Cerebellar nuclear complex (tissue), 1 donor: ENCODE results near the gene CPD.
"Not testable (repeated sequence)": the region's sequence is repeated elsewhere in the genome, so short reads cannot be mapped to it uniquely, and the experiment has no call there.

Source experiments
- DNase-seq, 2 experiments: peaks; one replicate each; lab custom pipeline; 2025; lab: John Stamatoyannopoulos, UW

The CPD gene

DNA sequence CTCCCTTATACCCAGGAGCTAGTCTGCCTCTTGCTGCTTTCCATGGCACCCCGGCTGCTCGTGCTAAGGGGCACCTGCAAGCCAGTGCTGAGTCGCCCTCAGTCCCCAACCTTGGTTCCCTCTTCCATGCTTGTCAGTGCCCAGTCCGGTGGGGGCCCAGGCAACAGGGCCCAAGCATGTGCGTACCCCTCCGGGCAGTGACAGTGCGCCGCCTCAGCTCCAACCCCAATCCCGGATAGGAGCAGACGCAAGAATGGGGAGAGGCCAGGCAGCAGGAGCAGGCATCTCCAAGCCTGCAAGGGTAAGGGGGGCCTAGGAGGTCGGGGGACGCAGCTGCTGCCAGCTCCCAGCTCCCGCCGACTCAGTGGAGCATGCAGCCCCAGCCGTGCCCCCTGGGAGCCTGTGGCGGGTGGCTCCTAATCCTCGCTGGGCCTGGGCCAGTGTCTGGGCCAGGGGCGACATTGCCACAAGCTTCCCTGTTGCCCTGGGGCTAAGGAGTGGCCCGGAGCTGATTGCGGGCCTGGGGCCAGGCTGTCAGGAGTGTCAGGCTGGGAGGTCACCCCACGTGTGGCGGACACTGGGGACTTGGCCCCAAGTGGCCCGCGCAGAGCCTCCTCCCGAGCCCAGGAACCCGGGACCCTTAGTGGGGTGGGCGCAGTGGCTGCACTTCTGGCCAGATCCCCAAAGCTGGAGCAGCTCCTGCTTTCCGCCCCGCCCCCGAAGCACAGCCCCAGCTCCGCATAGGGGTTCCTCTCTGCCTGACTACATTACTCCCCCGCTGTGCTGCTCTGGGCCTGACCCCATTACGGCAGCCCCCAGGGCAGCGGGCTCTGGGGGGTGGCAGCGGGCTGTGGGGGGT is 9.8 kb downstream of the CPD start:
- no peak for DNase-seq

DNA sequence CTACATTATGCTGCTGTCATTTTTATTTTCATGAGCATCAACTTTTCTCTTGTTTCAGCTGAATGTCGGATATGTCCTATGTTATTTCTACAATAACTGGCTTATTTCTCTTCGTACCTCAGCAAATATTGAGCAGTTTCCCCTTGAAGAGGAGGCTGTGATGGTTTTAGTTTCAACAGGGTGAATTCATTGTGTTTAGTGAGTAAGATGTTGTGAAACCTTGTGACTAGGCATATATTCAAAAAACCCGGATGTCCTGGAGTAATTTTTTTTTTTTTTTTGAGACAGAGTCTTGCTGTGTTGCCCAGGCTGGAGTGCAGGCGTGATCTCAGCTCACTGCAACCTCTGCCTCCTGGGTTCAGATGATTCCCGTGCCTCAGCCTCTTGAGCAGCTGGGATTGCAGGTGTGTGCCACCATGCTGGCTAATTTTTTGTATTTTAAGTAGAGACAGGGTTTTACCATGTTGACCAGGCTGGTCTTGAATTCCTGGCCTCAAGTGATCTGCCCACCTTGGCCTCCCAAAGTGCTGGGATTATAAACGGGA is 11.1 kb downstream of the CPD start:
- DNase-seq, result no peak

DNA sequence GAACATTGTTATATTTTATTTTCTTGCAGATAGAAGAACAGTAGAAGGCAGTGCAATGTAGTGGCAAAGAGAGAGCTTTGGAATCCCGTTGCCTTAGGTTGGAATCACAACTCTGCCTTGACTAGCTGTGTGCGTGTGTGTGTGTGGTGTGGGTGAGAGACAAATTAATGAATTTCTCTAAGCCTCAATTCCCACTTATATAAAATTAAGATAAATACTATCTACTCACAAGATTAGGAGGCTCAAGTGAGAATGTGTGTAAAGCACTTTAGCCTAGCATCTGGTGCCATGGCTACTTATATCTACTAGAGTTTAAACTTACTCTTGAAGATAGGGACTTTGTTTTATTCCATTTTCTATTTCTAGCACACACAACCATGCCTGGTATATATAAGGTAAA is 12.8 kb downstream of the CPD start:
- no peak for DNase-seq

DNA sequence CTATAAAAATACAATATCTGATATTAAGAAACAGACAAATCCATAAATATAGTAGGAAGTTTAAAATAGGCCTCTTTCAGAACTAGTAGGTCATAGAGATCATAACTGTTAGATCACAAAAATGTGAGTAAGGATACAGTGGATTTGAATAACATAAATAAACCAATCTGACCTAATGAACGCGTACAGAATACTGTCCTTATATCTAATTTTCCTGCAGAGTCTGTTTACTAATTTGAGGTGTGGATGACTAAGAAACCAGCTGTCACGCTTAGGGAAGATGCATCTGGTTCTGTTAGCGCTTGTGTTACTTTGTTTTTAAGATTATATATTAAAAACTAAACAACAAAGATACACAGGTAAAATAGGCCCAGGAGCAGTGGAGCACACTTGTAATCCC is 14.8 kb downstream of the CPD start:
- no peak for DNase-seq

DNA sequence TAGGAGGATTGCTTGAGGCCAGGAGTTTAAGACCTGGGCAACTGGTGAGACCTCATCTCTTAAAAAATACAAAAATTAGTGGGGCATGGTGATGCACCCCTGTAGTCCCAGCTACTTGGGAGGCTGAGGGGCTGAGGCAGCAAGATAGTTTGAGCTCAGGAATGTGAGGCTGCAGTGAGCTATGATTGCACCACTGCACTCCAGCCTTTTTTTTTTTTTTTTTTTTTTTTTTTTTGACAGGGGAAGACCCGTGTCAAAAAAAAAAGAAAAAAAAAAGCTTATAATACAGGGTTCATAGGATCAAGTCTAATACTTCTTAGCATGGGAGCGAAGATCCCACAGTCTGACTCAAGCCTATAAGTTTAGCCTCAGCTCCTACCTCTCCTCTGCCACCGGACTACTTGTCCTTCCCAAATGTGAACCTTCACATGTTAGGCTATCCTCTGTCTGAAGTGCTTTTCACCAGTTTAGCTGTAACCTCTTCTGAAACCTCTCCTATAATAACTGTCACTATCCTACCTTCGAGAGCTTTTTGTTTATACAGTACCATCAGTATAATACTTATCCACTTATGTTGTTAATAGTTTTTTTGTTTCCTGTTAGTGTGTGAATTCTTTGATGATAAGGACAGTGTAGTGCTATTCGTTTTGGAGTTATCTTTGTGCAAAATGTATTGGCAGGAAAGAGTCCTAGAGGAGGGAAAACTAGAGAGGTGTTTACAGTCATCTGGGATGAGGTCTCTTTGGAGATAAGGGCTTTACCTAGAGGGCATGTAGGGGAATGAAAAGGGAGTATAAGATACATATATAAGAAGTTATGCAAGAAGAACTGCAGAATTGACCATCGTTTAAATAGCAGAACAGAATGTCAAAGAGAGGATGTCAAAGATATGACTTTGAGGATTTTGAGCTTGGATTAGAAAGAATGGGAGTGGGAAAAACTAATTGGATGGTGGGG is 15.5 kb downstream of the CPD start:
- DNase-seq, result no peak

DNA sequence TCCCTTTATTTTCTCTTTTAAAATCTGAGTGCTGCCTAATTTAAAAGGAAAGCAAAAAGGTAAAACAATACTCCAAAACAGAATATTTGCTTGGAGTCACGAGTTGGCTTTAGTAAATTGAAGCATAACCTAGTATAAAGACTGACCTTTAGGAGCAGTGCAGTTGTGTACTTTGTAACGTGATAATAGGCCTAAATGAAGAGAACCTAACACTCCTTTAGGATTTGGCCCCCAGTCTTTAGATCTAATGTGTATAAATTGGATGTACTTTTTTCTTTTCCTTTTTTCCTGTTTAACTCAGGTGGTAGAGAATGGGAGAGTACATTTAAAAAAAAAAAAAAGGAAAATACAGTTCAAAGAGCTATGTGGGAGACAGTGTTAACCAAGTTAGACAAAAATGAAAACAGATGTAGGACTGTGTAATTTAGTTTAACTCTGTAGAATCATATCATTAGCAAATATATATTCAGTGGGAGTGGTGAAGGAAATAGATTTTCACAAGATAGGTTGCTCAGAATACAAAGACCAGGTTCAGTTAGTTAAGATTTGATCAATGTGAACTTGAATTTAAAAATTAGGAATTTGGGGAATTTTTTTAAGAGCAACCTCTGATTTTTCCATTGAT is 16.8 kb downstream of the CPD start:
- DNase-seq, result no peak

DNA sequence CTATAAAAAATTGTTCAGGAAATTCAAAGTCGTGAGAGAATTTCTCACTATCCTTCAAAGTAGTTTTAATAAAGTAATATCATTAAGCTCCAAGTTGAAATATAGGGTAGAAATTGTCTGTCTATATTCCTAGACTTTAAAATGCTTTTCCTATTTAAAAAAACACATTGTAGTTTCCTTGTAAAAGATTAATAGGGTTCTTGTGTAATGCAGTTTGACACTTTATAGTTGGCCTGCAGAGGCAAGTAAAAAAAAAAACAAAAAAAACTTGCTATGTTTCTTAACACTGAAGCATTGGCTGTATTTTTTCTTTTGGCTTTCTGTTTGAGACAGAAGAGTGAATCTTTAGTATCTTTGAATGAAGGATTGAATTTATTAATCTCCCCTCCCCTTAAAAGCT is 17.4 kb downstream of the CPD start:
- DNase-seq, result no peak

DNA sequence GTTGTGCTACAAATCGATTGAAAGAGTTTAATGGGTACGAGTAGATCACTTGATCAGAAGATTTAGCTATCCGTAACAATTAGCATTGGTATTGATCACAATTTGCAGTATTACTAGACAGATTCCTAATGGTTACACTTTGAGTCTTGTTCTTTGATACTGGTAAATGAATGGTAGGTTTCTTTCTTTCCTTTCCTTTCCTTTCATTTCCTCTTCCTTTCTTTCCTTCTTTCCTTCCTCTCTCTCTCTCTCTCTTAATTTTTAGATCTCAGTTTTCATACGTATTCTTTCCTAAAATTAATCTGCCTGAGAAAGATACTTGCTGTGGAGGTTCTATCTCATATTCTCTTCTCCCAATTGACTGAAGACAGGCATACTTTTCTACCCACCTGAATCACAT is 17.9 kb downstream of the CPD start:
- no peak for DNase-seq

DNA sequence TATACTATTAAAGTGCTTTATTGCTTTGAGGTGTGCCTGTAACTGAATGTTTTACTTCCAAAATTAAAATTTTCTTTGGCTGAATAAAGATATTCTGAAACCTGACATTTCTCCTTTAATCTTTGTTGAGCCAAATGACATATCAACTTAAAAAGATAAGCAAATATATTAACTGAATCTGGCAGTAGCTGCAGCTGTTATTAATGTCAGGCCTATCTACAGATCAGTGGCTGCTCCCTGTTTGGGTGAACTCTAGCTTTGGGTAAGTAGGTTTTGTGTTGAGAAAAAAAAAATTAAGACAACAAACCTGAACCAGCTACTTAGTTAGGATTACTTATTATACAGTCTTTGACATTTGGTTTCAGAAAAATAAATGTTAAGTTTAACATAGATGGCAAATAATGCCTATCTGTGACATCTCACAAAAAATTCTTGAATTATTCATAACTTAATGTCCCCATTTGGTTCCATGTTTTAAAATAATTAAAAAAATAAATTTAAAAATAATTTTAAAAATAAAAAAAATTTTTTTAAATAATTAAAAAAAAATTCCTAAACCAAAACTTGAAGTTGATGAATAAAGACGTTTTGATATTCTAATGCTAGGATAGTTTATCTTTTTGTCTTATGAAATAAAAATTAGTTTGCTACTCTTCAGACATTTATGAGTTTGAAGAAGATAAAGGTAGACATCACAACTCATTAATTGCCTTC is 19.8 kb downstream of the CPD start:
- DNase-seq, result no peak

DNA sequence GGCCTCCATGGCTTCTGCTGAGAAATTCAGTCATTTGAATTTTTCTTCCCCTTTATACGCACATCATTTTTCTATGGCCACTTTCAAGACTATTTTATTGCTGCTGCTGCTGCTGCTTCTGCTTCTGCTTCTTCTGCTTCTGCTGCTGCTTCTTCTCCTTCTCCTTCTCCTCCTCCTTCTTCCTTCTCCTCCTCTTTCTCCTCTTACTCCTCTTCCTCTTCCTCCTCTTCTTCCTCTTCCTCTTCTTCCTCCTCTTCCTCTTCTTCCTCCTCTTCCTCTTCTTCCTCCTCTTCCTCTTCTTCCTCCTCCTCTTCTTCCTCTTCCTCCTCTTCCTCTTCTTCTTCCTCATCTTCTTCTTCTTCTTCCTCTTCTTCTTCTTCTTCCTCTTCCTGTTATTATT is 22.4 kb downstream of the CPD start:
- no peak for DNase-seq

DNA sequence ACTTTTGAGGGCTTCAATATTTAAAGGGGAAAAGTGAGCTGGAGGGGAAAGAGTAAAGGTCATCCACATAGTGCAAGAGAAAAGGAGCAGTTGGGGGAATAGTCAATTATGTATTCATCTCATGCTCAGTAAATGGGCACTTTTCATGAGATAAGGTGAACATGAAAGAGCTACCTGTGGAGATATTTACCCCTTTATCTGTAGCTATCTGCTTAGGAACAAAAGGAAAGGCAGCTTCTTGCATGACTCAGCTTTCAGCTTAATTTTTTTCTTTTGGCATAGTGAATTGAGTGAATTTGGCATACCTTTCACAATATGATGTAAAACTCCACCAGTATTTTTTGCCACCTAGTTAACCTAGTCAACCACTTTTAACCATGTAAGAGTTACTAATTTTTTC is 26.4 kb downstream of the CPD start:
- DNase-seq, result no peak

DNA sequence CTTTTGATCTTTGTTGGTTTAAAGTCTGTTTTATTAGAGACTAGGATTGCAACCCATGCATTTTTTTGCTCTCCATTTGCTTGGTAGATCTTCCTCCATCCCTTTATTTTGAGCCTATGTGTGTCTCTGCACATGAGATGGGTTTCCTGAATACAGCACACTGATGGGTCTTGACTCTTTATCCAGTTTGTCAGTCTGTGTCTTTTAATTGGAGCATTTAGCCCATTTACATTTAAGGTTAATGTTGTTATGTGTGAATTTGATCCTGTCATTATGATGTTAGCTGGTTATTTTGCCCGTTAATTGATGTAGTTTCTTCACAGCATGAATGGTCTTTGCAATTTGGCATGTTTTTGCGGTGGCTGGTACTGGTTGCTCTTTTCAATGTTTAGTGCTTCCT is 31.9 kb downstream of the CPD start:
- not testable (repeated sequence) for DNase-seq

DNA sequence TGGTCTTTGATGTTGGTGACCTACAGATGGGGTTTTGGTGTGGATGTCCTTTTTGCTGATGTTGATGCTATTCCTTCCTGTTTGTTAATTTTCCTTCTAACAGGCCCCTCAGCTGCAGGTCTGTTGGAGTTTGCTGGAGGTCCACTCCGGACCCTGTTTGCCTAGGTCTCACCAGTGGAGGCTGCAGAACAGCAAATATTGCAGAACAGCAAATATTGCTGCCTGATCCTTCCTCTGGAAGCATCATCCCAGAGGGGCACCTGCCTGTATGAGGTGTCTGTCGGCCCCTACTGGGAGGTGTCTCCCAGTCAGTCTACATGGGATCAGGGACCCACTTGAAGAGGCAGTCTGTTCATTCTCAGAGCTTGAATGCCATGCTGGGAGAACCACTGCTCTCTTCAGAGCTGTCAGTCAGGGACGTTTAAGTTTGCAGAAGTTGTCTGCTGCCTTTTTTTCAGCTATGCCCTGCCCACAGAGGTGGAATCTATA is 33.3 kb downstream of the CPD start:
- DNase-seq, result not testable (repeated sequence)

DNA sequence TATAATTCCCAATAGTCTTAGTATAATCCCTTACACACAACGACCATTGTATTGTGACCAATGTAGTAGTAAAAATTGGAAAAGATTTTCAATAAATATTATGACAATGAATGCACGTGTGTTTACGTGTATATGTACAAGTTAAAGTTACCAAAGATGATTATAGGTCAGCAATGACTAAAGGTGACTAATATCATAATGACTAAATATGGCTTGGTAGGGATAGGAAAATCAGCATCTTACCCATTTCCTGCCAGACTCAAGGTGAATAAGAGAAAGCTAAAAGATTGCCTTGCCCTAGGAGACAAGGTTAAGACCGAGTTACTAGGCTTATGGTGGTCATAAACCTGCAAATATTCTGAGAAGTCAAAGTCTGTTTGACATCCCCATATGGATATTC is 34.4 kb downstream of the CPD start:
- no peak for DNase-seq

DNA sequence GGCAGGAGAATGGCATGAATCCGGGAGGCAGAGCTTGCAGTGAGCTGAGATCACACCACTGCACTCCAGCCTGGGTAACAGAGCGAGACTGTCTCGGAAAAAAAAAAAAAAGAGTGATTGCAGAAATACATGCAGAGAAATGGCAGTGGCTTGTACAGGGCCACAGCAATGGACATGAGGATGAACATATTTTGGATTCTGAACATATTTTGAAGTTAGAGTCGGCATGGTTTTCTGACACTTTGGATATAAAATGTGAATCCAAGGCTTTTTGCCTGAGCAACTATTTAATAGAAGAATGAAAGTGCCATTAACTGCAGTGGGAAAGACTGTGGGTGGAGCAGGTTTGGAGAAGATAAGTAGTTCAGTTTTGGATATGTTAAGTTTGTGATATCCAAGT is 35.8 kb downstream of the CPD start:
- DNase-seq, result no peak

DNA sequence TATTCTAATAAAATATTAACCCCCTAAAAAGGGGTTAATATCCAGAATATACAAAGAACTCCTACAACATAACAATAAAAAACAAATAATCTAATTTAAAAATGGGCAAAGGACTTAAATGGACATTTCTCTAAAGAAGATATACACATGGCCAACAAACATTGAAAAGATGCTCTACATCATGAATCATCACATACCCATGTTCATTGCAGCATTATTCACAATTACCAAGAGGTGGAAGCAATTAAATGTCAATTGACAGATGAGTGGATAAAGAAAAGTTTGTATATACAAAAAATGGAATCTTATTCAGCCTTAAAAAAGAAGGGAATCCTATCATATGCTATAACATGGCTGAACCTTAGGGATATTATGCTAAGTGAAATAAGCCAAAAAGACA is 36.8 kb downstream of the CPD start:
- no peak for DNase-seq

DNA sequence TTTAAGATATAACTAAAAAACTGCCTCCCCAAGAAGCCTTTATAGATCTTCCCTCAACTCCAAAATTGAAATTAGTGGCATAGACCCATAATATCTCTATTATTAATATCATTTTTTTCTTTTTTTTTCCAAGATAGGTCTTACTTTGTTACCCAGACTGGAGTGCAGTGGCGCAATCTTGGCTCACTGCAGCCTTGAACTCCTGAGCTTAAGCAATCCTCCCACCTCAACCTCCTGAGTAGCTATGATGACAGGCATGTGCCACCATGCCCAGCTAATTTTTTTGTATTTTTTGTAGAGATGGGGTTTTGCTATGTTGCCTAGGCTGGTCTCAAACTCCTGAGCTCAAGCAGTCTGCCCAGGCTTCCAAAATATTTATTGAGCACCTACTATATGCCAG is 39.3 kb downstream of the CPD start:
- DNase-seq, result not testable (repeated sequence)

DNA sequence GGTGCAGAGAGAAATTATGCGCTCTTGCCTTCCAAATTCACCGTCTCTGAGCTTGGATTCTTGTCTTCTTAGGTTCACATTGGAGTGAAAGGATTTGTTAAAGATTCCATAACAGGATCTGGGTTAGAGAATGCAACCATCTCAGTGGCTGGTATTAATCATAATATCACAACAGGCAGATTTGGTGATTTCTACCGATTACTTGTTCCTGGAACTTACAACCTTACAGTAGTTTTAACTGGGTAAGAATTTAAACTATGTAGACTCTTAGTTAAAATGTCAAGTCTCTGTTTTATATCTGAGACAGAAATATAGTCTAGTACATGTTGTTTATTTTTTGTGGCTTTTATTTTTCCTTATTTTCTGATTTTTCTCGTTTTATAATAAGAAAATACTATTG is 42.9 kb downstream of the CPD start:
- DNase-seq, result no peak

DNA sequence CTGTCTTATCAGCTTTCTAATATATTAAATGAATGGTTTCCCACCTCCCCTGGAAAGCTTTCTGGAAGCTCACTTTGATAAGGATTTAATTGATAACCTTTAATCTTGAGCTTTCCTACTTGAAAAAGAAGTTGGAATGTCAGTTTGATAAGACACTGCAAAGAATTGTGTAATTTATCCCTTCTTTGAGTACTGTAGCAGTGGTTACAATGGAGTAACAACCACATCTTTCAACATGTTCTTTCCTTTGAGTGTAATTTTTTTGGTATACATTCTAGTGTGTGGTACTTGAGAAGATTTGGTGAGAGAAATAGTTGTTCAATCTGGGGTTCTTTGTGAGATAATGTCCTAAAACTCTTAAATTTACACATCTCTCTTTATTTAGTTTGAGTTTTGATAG is 43.4 kb downstream of the CPD start:
- no peak for DNase-seq

DNA sequence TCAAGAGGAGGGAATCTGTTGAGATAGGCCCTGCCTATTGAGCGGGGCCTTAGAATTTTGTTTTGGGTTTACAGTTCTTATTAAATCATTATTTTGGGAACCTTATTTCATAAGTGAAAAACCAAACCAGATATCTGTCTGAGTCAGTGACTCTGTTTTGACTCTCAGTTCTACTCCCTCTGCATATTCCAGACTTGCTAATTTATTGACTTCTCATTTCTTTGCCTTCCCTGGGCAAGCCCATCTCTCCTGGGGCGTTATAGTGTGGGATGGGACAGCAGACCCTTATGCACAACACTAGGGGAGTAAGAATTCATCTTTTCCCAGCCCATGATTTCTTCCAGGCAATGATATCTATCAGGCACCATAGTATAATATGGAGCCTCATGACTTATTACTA is 45.7 kb downstream of the CPD start:
- no peak for DNase-seq

DNA sequence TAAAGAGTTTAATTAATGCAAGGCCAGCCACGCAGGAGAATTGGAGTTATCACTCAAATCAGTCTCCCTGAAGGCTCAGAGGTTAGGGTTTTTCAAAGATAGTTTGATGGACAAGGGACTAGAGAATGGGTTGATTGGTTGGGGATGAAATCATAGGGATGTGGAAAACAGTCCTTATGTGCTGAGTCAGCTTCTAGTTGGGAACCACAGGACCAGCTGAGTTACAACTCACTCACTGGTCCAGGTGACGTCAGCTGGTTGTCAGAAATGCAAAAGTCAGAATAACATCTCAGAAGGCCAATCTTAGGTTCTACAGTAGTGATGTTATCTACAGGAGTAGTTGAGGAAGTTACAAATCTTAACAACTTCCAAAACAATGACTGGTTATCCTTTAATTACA is 47.6 kb downstream of the CPD start:
- DNase-seq, result no peak

DNA sequence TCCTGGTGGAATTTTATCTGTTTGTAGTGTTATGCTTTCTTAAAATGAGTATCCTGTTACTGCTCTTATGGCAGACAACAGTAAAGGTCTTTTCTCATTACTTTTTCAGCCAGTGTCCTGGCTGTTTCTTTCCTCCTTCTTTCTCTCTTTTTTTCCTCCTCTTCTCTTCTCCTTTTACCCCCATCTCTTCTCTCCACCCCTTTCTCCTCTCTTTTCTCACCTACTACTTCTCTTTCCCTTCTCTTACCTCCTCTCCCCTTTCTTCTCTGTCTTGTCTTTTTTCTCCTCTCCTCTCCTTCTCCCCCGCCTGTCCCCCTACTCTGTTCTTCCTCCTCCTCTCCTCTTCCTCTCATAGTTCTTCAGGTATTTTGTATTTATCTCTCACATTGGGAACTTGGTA is 48.9 kb downstream of the CPD start:
- no peak for DNase-seq
